GM12865 (cell line): ENCODE data around the gene UBASH3B.

Experiments
- DNase-seq: peaks from one replicate; pipeline ENCODE4 v3.0.0; 2010; ENCODE audit warnings: low read depth
- H3K4me3 ChIP-seq: 2 replicates; pipeline ENCODE4 v1.5.1; 2011; ENCODE audit warnings: mild to moderate bottlenecking, low read depth, low read length, control low read depth
- CTCF ChIP-seq: IDR thresholded peaks from 2 replicates; pipeline ENCODE4 v1.5.1; 2011; ENCODE audit warnings: low read length, control low read depth, low read depth, inconsistent platforms; ENCODE audit not compliant: insufficient read depth; ENCODE audit errors: missing control alignments

UBASH3B gene

GRCh38 chr11:122703541-122704272, 48.2 kb downstream of the UBASH3B start:
- H3K4me3 ChIP-seq: no peak overlapping the region
- no peak for DNase-seq
- TF ChIP-seq CTCF: no peak

DNA sequence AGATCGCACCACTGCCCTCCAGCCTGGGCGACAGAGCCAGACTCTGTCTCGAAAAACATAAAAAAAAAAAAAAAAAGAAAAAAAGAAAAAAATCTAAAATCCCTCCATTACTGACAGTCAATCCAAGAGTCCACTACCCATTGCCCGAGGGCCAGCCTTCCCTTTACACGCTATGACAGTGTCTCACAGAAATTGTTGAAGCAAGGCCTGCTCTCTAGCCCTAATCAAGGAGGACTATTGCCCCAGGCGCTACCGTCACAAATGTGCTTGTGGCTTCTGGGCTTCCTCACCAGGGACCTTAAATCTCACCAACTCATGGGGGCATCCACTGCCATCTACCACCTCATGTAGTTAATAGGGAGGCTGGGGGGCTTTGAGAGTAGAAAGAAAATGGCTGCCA, 49.9 kb downstream of the UBASH3B start:
- no peak for TF ChIP-seq CTCF
- H3K4me3 ChIP-seq: no peak overlapping the region

DNA sequence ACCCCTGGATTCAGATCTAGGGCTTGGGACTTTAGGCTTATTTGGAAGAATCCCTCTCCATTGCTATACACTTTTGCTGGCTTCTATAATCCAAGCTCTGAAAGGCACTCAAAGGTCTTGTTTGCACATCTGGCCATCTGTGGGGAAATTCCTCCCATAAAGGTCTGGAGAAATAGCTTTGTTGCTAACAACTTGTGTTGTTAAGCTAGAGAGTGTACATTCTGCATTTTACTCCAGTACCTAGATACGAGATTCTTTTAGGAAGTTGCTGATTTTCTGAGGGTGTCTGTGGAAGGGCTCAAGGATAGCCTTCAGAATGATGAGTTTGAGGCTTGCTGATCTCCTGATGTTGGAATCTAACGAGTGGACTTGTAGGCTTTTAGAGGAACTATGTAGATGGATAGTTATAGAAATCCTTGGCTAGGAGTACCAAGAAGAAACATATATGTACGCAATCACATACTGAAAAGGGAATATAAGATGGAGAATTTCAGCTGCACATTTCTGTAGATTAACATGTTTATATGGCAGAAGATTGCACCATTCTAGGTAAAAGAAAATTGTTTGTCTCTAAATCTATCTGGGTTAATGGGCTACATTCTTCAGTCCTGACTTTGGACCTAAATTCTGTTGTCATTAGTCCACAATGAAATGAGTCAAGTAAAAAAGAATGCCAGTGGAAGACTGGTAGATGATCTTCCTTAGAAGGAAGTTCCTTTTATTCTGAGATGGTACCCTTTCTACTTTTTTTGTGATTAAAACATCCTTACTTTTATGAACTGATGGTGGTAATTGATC, 51.0 kb downstream of the UBASH3B start:
- DNase-seq: no peak
- no peak for TF ChIP-seq CTCF
- no peak overlapping the region for H3K4me3 ChIP-seq

More for the DNA sequence above, 49.9 kb downstream of the UBASH3B start:
- DNase-seq: no peak

- TF ChIP-seq CTCF: no peak
- no peak overlapping the region for H3K4me3 ChIP-seq
- no peak for DNase-seq
Observed at GRCh38 chr11:122707111-122707510, 51.6 kb downstream of the UBASH3B start.

- H3K4me3 ChIP-seq: no peak overlapping the region
- TF ChIP-seq CTCF: no peak
- no peak for DNase-seq
Observed at GRCh38 chr11:122707901-122708300, 52.4 kb downstream of the UBASH3B start.

GRCh38 chr11:122709039-122709760, 53.7 kb downstream of the UBASH3B start:
- H3K4me3 ChIP-seq: no peak overlapping the region
- DNase-seq: no peak
- TF ChIP-seq CTCF: no peak
